ENCODE results near the gene TOR1B.
"Not testable (repeated sequence)": the region's sequence is repeated elsewhere in the genome, so short reads cannot be mapped to it uniquely, and the experiment has no call there.

The TOR1B gene, protein sequence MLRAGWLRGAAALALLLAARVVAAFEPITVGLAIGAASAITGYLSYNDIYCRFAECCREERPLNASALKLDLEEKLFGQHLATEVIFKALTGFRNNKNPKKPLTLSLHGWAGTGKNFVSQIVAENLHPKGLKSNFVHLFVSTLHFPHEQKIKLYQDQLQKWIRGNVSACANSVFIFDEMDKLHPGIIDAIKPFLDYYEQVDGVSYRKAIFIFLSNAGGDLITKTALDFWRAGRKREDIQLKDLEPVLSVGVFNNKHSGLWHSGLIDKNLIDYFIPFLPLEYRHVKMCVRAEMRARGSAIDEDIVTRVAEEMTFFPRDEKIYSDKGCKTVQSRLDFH

DNA sequence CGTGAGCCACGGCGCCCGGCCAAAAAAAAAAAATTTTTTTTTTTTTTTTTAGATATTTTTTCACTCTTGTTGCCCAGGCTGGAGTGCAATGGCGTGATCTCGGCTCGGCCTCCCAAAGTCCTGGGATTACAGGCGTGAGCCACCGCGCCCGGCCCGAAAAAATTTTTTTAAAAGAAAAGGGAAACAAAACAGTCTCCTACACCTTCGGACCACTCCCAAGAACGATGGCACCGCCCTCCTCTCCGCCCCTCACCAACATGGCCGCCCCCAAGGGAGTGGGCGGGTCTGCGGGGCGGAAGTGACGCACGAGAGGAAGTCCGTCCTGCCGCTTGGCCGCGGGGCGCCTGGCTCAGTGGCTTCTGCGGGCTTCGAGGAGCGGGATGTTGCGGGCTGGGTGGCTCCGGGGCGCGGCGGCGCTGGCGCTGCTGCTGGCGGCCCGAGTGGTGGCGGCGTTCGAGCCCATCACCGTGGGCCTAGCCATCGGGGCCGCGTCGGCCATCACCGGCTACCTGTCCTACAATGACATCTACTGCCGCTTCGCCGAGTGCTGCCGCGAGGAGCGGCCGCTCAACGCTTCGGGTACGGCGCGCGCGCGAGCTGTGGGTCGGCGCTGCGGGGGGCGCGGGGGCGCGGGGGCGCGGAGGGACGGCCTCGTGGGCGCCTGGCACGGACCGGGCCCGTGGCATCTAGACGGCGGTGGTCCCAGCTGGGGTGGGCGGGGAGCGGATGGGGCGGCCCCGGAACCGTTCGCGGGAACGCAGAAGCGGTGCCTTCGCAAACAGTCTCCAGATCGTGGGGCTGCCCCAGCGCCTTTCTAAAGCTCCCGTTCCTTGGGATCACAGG is at the start of gene TOR1B:
TSS of gene TOR1B (plus strand) at position 352 of the 843 bp plus-strand sequence. CDS start at position 381, 29 bp downstream.
- peak; percentile 60 for DNase-seq

DNA sequence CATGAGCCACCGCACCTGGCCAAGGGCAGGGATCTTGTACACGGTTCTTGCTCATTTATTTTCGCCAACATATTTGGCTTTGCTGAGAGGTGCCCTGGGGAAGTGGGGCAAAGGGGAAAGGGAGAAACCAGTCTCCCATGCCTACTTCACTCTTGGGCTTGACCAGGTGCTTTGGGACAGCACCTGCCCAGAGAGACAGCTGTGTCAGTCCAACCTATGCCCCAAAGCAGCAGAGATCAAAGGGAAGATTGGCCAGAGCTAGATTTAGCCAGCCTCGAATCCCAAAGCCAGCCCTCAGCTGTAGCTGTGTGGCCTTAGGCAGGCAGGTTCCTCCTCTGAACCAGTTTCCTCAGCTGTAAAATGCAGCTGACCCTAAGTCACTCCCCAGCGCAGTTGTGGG is 47.8 kb upstream of the TOR1B start:
- DNase-seq = no peak

DNA sequence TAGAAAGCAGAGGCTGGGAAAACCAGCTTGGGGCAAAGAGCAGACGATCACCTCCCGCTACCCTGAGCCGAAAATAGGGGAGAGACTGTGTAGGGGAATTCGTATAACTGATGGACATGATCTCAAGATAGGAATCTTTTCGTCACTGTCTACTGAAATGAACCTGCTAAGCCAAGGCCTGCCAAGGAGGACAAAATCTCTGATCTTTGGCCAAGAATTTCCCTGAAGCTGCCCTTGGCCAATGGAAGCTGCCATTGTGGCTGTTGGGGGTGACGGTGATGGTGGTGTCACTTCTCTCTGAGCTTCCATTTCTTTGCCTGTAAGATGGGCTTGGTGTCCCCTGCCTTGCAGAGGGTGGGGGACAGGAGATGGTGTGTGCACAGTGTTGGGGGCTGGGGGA is 46.8 kb upstream of the TOR1B start:
- no peak for DNase-seq

DNA sequence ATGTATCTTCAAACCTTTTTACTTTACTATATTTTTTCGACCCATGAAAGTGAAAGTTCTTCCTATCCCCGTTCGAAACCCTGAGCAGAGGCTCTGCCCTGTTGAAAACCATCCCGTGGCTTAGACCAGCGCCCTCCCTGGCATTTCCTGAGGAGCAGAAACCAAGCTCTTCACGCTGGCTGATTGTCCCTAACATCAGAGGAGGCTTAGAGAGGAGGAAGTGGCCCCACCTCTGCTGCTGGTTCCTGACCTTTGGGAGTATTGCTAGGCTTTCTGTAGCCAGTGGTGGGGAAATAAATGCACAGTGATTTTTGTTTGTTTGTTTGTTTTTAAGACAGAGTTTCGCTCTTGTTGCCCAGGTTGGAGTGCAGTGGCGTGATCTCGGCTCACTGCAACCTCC is 45.9 kb upstream of the TOR1B start:
- DNase-seq = no peak

DNA sequence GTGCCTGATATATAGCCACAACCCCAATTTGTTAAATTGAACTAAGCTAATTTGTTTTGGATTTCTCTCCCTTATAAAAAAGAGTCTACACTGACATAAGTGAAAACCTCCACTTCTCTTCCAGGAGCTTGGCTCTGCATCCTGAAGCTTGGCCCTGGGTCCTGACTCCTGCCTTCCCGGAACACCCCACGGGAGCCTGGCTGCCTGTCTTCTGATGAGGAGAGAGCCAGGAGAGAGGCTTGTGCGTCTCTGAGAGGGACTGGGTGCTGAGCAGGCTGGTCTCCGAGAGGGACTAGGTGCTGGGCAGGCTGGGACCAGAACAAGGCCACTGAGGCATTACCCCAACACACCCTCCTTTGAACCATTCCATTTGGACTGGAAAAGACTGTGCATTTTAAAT is 43.7 kb upstream of the TOR1B start:
- no peak for DNase-seq

DNA sequence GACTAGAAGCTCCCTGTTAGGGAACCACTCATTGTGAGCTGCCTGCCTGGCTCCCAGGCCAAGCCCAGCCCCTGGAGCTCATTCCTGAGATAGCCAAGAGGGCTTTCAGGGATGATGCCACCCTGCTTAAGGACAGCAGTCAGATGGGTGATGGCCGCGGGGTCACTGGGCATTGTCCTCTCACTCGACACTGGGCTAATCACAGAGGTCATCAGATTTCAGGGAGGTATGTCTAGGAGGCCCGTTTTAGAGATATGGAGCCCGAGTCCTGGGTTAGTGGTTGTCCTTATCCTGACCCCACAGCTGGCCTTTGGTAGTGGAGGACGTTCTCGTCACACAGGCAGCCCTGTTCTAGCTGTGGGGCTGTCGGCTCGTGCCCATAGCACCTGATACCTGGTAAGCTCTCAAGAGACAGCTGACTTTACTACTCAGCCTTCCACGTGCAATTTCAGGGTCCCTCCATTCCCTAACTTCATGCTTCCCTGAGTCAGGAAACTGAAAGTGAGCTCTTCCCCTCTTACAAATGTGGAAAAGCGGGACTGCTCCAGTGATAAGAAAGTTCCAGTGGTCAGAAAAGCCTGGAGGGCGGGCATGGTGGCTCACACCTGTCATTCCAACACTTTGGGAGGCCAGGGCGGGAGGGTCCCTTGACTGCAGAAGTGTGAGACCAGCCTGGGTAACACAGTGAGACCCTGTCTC is 43.0 kb upstream of the TOR1B start:
- no peak for DNase-seq

DNA sequence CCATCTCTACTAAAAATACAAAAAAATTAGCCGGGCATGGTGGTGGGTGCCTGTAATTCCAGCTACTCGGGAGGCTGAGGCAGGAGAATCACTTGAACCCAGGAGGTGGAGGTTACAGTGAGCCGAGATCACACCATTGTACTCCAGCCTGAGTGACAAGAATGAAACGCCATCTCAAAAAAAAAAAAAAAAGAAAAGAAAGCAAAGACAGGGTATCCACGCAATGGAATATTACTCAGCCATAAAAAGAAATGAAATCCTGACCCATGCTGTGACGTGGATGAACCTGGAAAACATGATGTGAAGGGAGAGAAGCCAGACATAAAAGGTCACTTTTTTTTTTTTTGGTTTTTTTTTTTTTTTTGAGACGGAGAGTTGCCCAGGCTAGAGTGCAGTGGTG is 42.2 kb upstream of the TOR1B start:
- not testable (repeated sequence) for DNase-seq

DNA sequence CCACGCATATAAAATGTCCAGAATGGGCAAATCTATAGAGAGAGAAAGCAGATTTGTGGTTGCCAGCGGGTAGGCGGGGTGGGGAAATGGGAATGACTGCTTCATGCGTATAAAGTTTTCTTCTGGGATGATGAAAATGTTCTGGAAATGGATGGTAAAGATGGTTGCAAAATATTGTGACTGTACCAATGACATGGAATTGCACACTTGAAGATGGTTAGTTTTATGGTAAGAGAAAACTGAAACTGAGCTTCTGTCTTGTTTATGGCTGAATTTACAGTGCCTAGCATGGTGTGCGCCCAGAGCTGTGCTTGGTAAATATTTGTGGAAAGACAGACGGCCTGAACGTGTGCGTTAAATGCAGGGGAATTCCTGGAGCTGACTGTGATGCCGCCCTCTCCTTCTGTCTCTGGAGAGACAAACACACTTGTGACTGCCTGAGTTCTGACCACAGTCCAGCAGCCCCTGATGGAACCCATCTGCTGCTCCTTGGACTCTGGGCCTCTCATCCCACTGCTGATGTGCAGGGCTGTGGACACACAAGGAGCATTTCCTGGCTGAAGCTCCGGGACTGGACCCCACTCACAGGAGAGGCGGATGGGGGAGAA is 41.6 kb upstream of the TOR1B start:
- DNase-seq = no peak

DNA sequence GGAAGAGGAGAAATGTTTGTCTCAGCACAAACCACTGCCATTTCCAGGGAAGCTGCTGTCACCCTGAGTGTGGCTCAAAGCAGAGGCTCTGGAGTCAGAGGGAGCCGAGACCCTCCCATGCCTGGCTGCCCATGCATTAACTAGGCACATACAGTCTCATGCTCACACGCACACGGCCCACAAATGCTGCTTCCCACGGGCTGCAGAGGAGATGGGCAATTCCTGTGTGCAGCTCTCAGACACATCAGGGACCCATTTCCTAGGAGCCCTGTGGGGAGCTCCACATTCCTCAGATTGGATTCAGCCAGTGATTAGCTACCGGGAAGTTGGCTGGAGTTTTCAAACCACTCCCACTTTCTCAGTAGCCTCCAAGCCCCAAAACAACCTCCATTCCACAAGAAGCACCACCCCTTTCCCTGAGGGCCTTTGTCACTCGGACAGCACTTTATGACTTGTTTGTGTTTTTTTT is 41.0 kb upstream of the TOR1B start:
- no peak for DNase-seq

DNA sequence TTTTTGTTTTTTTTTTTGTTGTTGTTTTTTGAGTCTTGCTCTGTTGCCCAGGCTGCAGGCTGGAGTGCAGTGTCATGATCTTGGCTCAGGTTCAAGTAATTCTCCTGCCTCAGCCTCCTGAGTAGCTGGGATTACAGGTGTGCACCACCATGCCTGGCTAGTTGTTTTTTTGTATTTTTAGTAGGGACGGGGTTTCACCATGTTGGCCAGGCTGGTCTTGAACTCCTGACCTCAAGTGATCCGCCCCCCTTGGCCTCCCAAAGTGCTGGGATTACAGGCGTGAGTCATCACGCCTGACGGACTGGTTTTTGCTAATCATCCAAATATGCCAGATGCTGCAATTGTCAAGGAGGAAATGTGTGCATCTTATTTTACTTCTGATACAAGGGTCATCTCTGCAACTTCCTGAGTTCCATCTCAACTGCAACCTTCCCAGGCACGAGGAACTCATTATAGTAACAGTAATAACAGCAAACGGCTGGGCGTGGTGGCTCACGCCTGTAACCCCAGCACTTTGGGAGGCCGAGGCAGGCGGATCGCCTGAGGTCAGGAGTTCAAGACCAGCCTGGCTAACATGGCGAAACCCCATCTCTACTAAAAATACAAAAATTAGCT is 40.5 kb upstream of the TOR1B start:
- not testable (repeated sequence) for DNase-seq

DNA sequence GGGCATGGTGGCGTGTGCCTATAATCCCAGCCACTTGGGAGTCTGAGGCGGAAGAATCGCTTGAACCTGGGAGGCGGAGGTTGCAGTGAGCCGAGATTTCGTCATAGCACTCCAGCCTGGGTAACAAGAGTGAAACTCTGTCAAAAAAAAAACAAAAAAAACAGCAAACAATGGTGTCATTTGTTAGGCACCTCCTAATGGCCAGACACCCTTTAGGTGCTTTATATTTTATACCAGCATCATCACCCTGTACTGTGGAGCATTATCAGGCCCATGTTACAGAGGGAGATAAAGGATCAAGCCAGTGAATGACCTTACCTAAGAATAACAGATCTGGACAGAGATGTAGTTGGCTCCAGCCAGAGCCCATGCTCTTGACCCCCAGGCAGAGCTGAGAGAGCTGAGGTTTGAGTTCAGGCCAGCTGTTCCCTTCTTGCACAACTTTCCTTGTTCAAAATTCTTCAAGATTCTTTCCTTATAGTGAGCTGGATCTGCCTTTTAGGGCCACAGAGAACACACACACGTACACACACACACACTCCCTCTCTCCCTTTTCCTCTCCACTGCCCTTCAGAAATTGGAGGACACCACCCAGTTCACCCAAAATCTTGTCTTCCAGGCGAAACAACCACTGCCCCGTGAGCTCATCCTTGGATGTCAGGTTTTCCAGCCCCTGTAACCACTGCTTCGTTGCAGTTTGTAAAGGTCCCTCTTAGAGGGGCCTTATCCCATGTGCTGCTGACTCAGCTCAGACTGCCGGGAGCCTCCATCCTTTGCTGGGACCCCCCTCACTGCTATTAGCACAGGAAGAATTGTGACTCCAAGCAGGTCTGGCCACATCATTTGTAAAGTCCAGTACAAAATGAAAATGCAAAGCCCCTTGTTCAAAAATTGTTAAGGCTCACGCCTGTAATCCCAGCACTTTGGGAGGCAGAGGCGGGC is 39.7 kb upstream of the TOR1B start:
- DNase-seq = no peak

DNA sequence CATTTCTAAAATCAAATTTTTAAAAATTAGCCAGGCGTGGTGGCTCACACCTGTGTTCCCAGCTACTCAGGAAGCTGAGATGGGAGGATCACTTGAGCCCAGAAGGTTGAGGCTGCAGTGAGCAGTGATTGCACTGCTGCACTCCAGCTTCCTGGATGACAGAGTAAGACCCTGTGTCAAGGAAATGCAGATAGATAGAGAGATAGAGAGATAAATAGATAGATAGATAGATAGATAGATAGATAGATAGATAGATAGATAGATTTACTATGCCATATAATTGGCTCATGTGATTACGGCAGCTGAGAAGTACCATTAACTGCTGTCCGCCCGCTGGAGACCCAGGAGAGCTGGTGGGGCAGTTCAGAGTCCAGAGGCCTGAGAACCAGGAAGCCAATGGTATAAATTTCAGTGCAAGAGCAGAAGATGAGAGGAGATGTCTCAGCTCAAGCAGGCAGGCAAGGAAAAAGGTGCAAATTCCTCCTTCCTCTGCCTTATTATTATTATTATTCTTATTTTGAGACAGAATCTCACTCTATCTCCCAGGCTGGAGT is 37.1 kb upstream of the TOR1B start:
- no peak for DNase-seq

DNA sequence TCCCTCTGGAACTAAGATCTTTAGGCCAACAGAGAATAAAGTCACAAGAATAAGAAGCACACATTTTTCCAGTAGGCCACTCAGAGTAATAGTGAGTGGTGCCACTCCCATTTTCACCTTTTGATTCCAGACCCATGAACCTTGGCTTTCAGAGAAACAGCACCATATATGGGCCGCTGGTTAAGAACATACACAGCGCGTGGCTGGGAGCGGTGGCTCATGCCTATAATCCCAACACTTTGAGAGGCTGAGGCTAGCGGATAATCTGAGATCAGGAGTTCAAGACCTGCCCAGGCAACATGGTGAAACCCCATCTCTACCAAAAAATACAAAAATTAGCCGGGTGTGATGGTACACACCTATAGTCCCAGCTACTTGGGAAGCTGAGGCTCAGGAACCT is 34.5 kb upstream of the TOR1B start:
- DNase-seq = no peak

DNA sequence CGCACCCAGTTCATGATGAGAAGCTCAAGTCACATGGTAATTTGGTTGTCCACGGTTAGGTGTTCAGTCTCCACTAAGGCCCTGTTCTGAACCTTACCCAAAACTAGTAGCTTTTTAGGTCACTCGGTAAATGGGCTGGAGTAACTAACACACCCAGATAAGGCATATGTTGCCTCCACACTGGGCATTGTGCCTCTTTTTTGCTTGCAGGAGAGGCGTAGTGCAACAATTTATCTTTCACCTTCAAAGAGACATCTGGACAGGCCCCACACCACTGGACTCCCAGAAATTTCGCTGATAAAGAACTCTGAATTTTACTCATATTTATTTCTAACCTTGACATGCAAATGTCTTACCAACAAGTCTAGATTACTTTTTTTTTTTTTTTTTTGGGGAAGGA is 33.3 kb upstream of the TOR1B start:
- no peak for DNase-seq

DNA sequence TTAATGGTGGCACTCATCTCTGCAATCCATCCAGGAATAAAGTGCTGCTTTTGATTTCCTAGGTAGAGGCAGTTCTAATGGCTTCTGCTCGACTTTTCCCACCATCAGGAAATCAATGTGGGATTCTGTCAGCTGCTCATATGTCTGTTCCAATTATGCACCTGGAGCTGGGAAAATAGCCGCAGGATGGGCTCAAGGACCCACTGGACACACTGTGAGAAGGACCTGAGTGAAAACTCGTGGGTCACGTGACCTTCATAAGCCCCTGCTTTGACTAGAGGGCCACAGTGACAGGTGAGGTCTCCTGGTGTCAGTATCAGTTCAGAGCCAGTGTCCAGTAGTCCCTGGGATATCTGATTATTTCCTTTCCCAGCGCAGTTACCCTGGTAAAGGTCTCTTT is 32.2 kb upstream of the TOR1B start:
- DNase-seq = no peak

DNA sequence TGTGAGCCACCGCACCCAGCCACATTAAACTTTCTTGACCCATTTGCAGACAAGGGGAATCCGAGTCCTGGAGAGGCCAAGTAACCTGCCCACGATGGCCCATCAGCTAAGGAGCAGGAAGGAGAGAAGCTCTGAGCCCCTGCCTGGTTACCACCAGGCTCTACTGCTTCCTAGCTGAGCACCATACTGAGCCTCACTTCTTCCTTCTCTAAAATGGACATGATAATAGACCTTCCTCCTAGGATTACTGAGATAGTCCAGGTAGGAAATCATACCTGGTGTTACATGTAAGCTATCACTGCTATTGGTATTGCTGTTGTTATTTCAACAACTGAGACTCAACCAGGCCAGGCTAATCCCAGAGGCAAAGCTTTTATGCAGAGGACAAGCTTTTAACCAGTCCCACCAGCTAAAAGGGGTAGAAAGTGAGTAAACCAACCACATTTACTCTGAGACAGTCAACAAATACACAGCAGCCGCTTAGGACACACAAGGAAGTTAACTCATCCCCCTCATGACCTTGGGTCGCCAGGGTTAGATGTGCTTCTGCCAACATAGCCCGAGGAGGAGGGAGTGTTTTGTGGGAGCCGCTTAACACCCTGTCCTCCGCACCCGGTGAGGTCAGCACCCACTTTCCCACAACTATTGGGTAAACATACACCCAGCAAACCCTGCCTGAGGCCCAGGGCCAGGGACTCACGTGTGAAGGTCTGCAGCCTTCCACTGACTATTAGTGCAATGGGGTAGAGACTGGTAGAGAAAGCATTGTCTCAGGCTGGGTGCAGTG is 29.5 kb upstream of the TOR1B start:
- DNase-seq = no peak

DNA sequence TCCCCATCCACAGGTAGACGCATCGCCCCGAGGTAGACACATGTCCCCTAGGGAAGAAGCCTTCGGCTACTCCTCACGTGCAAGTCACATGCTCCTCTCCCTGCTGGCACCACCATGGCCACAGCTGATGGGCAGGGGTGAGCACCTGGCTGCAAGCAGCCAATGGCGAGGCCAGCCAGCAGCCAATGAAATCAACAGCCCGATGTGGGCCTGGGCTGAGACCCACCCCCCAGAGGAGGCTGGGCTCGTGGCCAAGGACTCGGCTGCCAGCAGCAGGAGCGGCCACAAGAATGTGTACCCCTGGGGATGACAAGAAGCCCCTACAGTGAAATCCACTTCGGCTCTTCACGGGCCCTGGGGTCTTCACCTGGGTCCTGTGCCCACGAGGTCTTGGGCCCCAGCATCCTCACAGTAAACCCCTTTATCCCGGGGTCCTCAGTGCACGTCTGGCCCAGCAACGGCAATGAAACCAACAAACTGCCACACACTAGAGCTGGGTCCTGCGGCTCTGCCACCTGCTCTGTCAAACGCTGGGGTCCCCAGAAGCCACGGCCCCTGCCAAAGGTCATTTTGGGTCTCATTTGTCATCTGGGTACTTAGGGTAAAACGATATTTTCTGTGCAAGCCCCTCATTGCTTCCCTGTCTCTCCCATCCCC is 28.1 kb upstream of the TOR1B start:
- no peak for DNase-seq

DNA sequence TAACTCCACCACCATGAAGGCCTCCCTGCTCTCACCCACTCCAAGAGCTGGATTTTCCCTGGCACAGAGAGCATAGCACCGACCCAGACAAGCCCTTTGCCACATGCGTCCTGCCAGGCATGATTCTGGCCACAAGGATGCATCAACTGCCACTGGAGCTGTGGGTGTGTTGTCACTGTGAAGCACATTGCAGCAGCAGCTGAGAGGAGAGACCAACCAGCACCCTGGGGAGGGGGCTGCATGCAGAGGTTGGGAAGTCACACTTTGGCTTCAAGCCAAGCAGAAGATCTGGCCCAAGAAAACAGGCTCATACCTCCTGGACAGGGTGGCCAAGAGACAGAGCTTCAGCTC is 27.6 kb upstream of the TOR1B start:
- DNase-seq = no peak

DNA sequence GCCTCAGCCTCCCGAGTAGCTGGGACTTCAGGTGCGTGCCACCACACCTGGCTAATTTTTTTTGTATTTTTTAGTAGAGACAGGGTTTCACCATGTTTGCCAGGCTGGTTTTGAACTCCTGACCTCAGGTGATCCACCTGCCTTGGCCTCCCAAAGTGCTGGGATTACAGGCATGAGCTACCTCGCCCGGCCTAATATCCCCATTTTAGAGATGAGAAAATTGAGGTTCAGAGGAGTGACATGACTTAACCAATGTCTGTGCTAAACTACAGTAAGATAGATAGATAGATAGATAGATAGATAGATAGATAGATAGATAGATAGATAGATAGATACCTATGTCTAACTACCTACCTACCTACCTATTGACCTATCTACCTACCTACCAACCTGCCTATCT is 26.9 kb upstream of the TOR1B start:
- DNase-seq = not testable (repeated sequence)

DNA sequence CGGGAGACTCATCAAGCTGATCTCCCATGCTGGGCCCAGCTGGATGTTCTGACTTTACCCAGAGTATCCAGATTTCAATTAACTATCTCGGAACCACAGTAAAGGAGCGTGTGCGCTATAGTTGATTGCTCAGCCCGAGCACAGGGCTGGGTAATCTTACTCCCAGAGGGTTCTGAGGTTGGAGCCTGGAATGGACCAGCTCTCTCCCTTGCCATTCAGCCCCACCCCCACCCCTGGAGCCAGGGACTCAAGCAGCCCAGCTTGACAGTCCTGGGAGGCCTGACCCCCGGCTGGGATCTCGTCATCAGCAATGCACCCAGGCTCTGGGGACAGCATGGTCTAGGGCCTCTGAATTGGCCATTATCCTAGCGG is 26.4 kb upstream of the TOR1B start:
- no peak for DNase-seq
